Ovary (tissue), 3 donors: Measurements from ENCODE around the gene NCAM1.

ENCODE experiments used
- CTCF ChIP-seq, 3 donors: fragments of 450-650 bp in 2 of 3; fragments of 200-600 bp in 1 of 3; IDR thresholded peaks; one replicate each; pipeline versions ENCODE4 v1.5.1 to v1.8.0; 2016 to 2022; ENCODE audit warnings: antibody characterized with exemption in 3 of 3, mild to moderate bottlenecking in 1 of 3
- EP300 ChIP-seq: sonication (generic); formaldehyde crosslinking; IDR thresholded peaks from one replicate; pipeline ENCODE4 v1.6.1; 2017; ENCODE audit warnings: antibody characterized with exemption
- POLR2A ChIP-seq: fragments of 450-650 bp; IDR thresholded peaks from one replicate; pipeline ENCODE4 v1.6.1; 2017; ENCODE audit warnings: antibody characterized with exemption, mild to moderate bottlenecking, moderate library complexity
- donor health status: DM: no; HTN: no; CAD: no.

GRCh38 chr11:113295993-113296392 lies 334.8 kb downstream of the NCAM1 start:
- TF ChIP-seq POLR2A: no peak
- no peak for TF ChIP-seq CTCF (IDR thresholded peaks at IDR 0.05)
- no peak for TF ChIP-seq EP300
